T-helper 2 cell treated with Interferon-gamma antibody and Interleukin-4, amounts not matched to agents 5 μg/mL and 100 μg/mL, for 36 hours (primary cell): ENCODE data around the gene FGF14.

Source experiments
- DNase-seq: peaks from one replicate; pipeline ENCODE4 v3.0.0; 2021; ENCODE audit warnings: low spot score
- H3K27ac Mint-ChIP-seq: one replicate; pipeline ENCODE4 v1.8.0; 2021; ENCODE audit warnings: mild to moderate bottlenecking, mixed read lengths
- H3K27me3 Mint-ChIP-seq: one replicate; pipeline ENCODE4 v1.8.0; 2021; ENCODE audit warnings: low read depth, mixed read lengths
- H3K36me3 Mint-ChIP-seq: one replicate; pipeline ENCODE4 v1.8.0; 2021; ENCODE audit warnings: low read depth, mixed read lengths
- H3K4me1 Mint-ChIP-seq: one replicate; pipeline ENCODE4 v1.8.0; 2021; ENCODE audit warnings: low read depth, mixed read lengths
- H3K4me3 Mint-ChIP-seq: one replicate; pipeline ENCODE4 v1.8.0; 2022; ENCODE audit warnings: mild to moderate bottlenecking, moderate library complexity, mixed read lengths
- H3K9me3 Mint-ChIP-seq: one replicate; pipeline ENCODE4 v1.8.0; 2021; ENCODE audit warnings: mixed read lengths

Gene FGF14

GRCh38 chr13:101979825-101980224 lies 422.0 kb downstream of the FGF14 start:
- Mint-ChIP-seq H3K36me3 (no peaks in the 10 kb centered on the region), H3K4me1 (no peaks in the 10 kb centered on the region)
- no peak for DNase-seq

GRCh38 chr13:101978552-101979315 lies 423.1 kb downstream of the FGF14 start:
- Mint-ChIP-seq H3K27ac (no peak overlapping the region), H3K27me3 (no peaks in the 10 kb centered on the region), H3K4me1 (no peaks in the 10 kb centered on the region), H3K4me3 (no peak overlapping the region), H3K36me3 (no peaks in the 10 kb centered on the region), H3K9me3 (no peaks in the 10 kb centered on the region)
- no peak for DNase-seq

More at GRCh38 chr13:101979825-101980224, 422.0 kb downstream of the FGF14 start:
- Mint-ChIP-seq H3K4me3 (no peak overlapping the region), H3K27ac (no peak overlapping the region), H3K9me3 (no peaks in the 10 kb centered on the region), H3K27me3 (no peaks in the 10 kb centered on the region)

- Mint-ChIP-seq H3K36me3 (no peaks in the 10 kb centered on the region), H3K27ac (no peak overlapping the region), H3K27me3 (no peaks in the 10 kb centered on the region), H3K4me3 (no peak overlapping the region), H3K9me3 (no peaks in the 10 kb centered on the region), H3K4me1 (no peaks in the 10 kb centered on the region)
- no peak for DNase-seq
Observed at GRCh38 chr13:101977475-101977874, 424.4 kb downstream of the FGF14 start.

- no peak for DNase-seq
- Mint-ChIP-seq H3K4me1 (no peaks in the 10 kb centered on the region), H3K4me3 (no peak overlapping the region), H3K27ac (no peak overlapping the region), H3K9me3 (no peaks in the 10 kb centered on the region), H3K27me3 (no peaks in the 10 kb centered on the region), H3K36me3 (no peaks in the 10 kb centered on the region)
Observed at GRCh38 chr13:101972191-101972590, 429.7 kb downstream of the FGF14 start.

- no peak for DNase-seq
- no peaks in the 10 kb centered on the region for H3K9me3 Mint-ChIP-seq
- H3K27me3 Mint-ChIP-seq: no peaks in the 10 kb centered on the region
- no peaks in the 10 kb centered on the region for H3K36me3 Mint-ChIP-seq
- no peak overlapping the region for H3K27ac Mint-ChIP-seq
- H3K4me1 Mint-ChIP-seq: no peaks in the 10 kb centered on the region
- no peak overlapping the region for H3K4me3 Mint-ChIP-seq
Observed at GRCh38 chr13:101970341-101970740, 431.5 kb downstream of the FGF14 start.

- Mint-ChIP-seq H3K36me3 (no peaks in the 10 kb centered on the region), H3K27me3 (no peaks in the 10 kb centered on the region), H3K9me3 (no peaks in the 10 kb centered on the region), H3K27ac (no peak overlapping the region), H3K4me1 (no peaks in the 10 kb centered on the region), H3K4me3 (no peak overlapping the region)
- DNase-seq: no peak
Observed at GRCh38 chr13:101967781-101968180, 434.1 kb downstream of the FGF14 start.

- H3K4me1 Mint-ChIP-seq: no peaks in the 10 kb centered on the region
- no peak overlapping the region for H3K27ac Mint-ChIP-seq
- H3K27me3 Mint-ChIP-seq: no peaks in the 10 kb centered on the region
- no peaks in the 10 kb centered on the region for H3K36me3 Mint-ChIP-seq
- DNase-seq: no peak
- H3K9me3 Mint-ChIP-seq: no peaks in the 10 kb centered on the region
- H3K4me3 Mint-ChIP-seq: no peak overlapping the region
Observed at GRCh38 chr13:101967216-101967615, 434.6 kb downstream of the FGF14 start.

GRCh38 chr13:101965096-101965495 lies 436.8 kb downstream of the FGF14 start:
- Mint-ChIP-seq H3K27ac (no peak overlapping the region), H3K27me3 (no peaks in the 10 kb centered on the region), H3K9me3 (no peaks in the 10 kb centered on the region), H3K4me3 (no peak overlapping the region), H3K4me1 (no peaks in the 10 kb centered on the region), H3K36me3 (no peaks in the 10 kb centered on the region)
- DNase-seq: no peak

- Mint-ChIP-seq H3K4me1 (peaks cover 4% of the 10 kb centered on the region), H3K27ac (no peak overlapping the region)
Observed at GRCh38 chr13:101959016-101959415, 442.8 kb downstream of the FGF14 start.

GRCh38 chr13:101955764-101956163 lies 446.1 kb downstream of the FGF14 start:
- no peak for DNase-seq
- Mint-ChIP-seq H3K36me3 (no peaks in the 10 kb centered on the region), H3K27ac (no peak overlapping the region), H3K4me3 (no peak overlapping the region), H3K4me1 (peaks cover 4% of the 10 kb centered on the region), H3K27me3 (no peaks in the 10 kb centered on the region), H3K9me3 (no peaks in the 10 kb centered on the region)

More at GRCh38 chr13:101959016-101959415, 442.8 kb downstream of the FGF14 start:
- no peak for DNase-seq
- Mint-ChIP-seq H3K36me3 (no peaks in the 10 kb centered on the region), H3K27me3 (no peaks in the 10 kb centered on the region), H3K9me3 (no peaks in the 10 kb centered on the region), H3K4me3 (no peak overlapping the region)

- Mint-ChIP-seq H3K27me3 (no peaks in the 10 kb centered on the region), H3K36me3 (no peaks in the 10 kb centered on the region), H3K4me3 (no peak overlapping the region), H3K9me3 (no peaks in the 10 kb centered on the region), H3K27ac (no peak overlapping the region), H3K4me1 (peaks cover 4% of the 10 kb centered on the region)
- DNase-seq: no peak
Observed at GRCh38 chr13:101951114-101951513, 450.7 kb downstream of the FGF14 start.

- DNase-seq: no peak
- no peaks in the 10 kb centered on the region for H3K36me3 Mint-ChIP-seq
- H3K4me1 Mint-ChIP-seq: no peaks in the 10 kb centered on the region
- H3K9me3 Mint-ChIP-seq: no peaks in the 10 kb centered on the region
- no peak overlapping the region for H3K4me3 Mint-ChIP-seq
- no peak overlapping the region for H3K27ac Mint-ChIP-seq
- H3K27me3 Mint-ChIP-seq: no peaks in the 10 kb centered on the region
Observed at GRCh38 chr13:101949681-101950080, 452.2 kb downstream of the FGF14 start.

GRCh38 chr13:101946401-101946800 lies 455.4 kb downstream of the FGF14 start:
- Mint-ChIP-seq H3K27ac (no peak overlapping the region), H3K4me1 (no peaks in the 10 kb centered on the region), H3K4me3 (no peak overlapping the region), H3K27me3 (no peaks in the 10 kb centered on the region), H3K9me3 (no peaks in the 10 kb centered on the region), H3K36me3 (no peaks in the 10 kb centered on the region)
- no peak for DNase-seq

GRCh38 chr13:101945435-101945834 lies 456.4 kb downstream of the FGF14 start:
- Mint-ChIP-seq H3K4me3 (no peak overlapping the region), H3K27ac (no peak overlapping the region), H3K36me3 (no peaks in the 10 kb centered on the region), H3K27me3 (no peaks in the 10 kb centered on the region), H3K9me3 (no peaks in the 10 kb centered on the region), H3K4me1 (no peaks in the 10 kb centered on the region)
- no peak for DNase-seq

GRCh38 chr13:101944521-101944920 lies 457.3 kb downstream of the FGF14 start:
- no peak for DNase-seq
- no peaks in the 10 kb centered on the region for H3K36me3 Mint-ChIP-seq
- H3K4me3 Mint-ChIP-seq: no peak overlapping the region
- H3K27ac Mint-ChIP-seq: no peak overlapping the region
- H3K4me1 Mint-ChIP-seq: no peaks in the 10 kb centered on the region
- no peaks in the 10 kb centered on the region for H3K9me3 Mint-ChIP-seq
- H3K27me3 Mint-ChIP-seq: no peaks in the 10 kb centered on the region
